GM13976 (cell line): ENCODE results near the gene ZNF175.

Experiments used
- DNase-seq: peaks from one replicate; pipeline ENCODE4 v3.0.0; 2012; ENCODE audit warnings: low spot score
- CTCF ChIP-seq: IDR thresholded peaks from 2 replicates; pipeline ENCODE4 v1.5.1; 2012; ENCODE audit warnings: borderline replicate concordance, mild to moderate bottlenecking; ENCODE audit not compliant: insufficient read depth; ENCODE audit errors: extremely low read depth, missing control alignments, control extremely low read depth
- in situ Hi-C: fragments of 300-500 bp; cut with MboI; formaldehyde crosslinking; loops from one replicate; pipeline ENCODE4 v1.12.0; 2022; ENCODE audit warnings: low sequenced_read_pairs, mixed read lengths, inconsistent platforms; ENCODE audit not compliant: unreplicated experiment

ZNF175 gene

GRCh38 chr19:51600940-51601580 lies 30.0 kb downstream of the ZNF175 start:
- DNase-seq = peak; percentile 53
- peak; percentile 15 for TF ChIP-seq CTCF
- in situ Hi-C loops = no loop called here

- in situ Hi-C loops = no loop called here
- TF ChIP-seq CTCF = no peak
- DNase-seq = peak; percentile 72
These were observed 31.2 kb downstream of the ZNF175 start for GRCh38 chr19:51602189-51602854.

- DNase-seq = peak; percentile 88
- in situ Hi-C loops = no loop called here
- TF ChIP-seq CTCF = no peak
These were observed 36.0 kb downstream of the ZNF175 start for GRCh38 chr19:51607077-51607476.

GRCh38 chr19:51607920-51608562 lies 37.0 kb downstream of the ZNF175 start:
- DNase-seq = peak; percentile 58

GRCh38 chr19:51610576-51610975 lies 39.5 kb downstream of the ZNF175 start:
- in situ Hi-C loops = no loop called here
- no peak for DNase-seq
- no peak for TF ChIP-seq CTCF

More at GRCh38 chr19:51607920-51608562, 37.0 kb downstream of the ZNF175 start:
- TF ChIP-seq CTCF = peak; percentile 54
- in situ Hi-C loops = no loop called here

GRCh38 chr19:51614789-51615188 lies 43.7 kb downstream of the ZNF175 start:
- DNase-seq = no peak
- no peak for TF ChIP-seq CTCF
- in situ Hi-C loops = no loop called here
